LoVo (cell line): ENCODE measurements around the gene AGTRAP.

Source experiments
- DNase-seq: peaks from one replicate; pipeline ENCODE4 v3.0.0-alpha.2; 2016; ENCODE audit warnings: low spot score

Gene AGTRAP, protein sequence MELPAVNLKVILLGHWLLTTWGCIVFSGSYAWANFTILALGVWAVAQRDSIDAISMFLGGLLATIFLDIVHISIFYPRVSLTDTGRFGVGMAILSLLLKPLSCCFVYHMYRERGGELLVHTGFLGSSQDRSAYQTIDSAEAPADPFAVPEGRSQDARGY

DNA sequence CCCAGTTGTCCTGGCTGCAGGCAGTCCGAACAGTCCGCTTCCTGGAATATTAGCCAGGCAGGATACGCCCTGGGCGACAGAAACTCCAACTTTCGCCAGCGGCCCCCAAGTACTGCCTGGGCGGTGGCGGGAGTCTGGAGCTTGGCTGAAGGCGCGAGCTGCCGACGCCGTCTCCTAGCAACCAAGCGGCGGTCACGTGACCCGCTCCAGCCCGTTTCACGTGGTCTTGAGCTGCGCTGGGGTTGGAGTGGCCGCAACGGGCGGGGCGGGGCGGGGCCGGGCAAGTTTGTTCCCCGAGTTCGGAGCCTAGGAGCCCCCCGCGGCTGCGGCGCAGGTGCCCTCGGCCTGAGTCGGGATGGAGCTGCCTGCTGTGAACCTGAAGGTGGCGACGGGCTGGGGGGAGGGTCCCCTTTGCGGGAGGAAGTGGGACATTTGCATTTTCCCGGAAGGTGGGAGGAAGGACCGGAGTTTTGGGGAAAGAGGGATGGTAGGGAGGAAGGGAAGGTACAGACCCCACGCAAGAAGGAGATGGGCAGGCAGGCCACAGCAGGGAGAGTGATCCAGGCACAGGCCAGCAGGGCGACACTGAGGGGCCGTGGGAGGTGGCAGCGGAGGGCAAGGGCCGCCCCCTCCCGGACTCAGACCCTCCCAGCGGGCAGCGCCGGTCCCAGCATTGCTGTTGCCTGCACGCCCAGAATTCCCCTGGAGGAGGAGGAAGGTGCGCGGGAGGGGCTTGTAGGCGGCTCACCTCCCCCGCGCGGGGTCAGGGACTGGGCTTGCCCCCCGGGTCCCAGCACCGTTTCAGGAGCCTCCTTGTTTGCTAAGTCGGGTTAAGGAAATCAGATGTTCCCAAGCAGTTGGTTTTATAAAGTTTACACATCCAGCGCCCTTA, at the start of gene AGTRAP:
TSS of gene AGTRAP (plus strand) at position 283 of the 892 bp plus-strand sequence. CDS start at position 356, 73 bp downstream.
- DNase-seq, result peak; percentile 91

DNA sequence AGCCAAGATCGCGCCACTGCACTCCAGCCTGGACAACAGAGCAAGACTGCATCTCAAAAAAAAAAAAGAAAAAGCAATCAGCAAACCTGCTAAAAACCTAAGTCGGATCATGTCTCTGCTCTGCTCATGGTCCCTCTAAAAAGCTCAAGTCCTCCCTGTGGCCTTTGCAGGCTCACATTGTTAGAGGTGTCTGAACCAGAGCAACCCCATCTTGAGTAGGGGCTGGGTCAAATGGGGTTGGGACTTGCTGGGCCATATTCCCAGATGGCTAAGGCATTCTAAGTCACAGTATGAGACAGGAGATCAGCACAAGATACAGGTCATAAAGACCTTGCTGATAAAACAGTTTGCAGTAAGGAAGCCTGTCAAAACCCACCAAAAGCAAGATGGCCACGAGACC, 47.4 kb upstream of the AGTRAP start:
- no peak for DNase-seq

DNA sequence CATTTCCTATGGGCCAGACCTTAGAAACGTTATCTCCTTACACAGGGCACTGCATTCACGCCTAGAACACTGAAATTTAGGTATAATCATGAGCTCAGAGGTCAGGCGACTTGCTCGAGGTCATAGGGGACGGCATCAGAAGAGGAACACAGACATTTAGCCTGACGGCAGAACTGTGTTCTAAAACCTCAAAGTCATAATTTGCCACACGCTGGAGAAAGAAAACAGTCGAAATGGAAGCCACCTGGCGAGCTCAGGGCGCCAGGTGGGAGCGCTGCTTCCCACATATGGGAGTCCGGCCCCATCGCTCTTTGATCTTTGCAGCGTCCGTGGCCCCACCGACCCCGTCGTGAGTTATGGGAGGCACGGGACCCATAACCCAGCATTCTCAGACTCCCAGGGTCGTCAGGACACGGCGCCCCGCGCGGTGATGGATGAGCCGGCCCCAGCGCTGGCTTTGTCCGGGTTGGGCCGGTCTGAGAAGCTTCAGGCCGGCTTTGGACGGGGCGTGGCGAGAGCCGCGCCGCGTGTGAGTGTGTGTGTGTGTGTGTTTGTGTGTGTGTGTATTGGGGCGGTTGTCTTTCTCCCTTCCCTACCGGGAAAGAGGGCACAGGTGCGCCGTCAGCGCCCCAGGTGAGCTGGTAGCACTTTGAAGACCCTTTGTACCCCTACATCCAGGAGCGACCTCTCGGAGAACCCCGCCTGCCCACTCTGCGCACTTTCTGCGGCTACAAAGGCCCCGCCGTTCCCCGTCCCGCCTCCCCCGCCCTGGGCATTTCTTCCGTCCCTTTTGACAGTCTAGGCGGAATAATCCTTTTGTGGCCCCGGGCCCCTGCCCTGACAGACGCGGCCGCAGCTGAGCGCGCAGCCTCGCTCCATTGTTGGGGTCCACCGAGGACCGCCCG, 45.3 kb upstream of the AGTRAP start:
- no peak for DNase-seq

DNA sequence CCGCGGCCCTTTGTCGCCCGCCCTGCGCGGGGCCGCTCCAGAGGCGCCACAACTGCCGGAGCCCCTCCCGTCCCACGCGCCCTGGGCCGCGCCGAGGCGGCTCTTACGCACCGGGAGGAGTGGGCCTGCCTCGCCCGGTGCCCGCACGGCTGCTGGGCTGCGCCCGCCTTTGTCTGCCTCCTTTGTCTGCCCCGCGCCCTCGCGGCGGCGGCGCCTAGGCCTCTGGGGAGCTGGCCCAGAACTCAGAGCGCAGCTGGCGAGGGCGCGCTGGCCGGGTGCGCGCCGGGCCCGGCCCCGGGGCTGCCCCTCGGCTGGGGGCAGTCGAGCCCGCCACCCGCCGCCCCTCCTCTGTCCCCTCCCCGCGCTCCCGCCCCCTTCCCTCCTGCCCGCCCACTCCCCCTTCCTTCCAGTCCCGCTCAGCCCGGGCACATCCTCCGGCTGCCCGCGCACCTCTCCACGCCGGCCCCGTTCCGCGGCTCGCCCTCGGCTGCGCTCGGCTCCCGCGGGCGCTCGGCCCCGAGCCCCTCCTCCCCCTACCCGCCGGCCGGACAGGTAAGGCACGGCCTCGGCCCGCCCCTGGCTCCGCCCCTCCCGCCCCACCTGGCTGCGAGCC, 44.5 kb upstream of the AGTRAP start, which contains the start of gene DRAXIN:
TSS of gene DRAXIN (plus strand) at position 409 of the 613 bp plus-strand sequence. CDS start 14,549 bp downstream, outside the sequence.
- DNase-seq, result no peak

DNA sequence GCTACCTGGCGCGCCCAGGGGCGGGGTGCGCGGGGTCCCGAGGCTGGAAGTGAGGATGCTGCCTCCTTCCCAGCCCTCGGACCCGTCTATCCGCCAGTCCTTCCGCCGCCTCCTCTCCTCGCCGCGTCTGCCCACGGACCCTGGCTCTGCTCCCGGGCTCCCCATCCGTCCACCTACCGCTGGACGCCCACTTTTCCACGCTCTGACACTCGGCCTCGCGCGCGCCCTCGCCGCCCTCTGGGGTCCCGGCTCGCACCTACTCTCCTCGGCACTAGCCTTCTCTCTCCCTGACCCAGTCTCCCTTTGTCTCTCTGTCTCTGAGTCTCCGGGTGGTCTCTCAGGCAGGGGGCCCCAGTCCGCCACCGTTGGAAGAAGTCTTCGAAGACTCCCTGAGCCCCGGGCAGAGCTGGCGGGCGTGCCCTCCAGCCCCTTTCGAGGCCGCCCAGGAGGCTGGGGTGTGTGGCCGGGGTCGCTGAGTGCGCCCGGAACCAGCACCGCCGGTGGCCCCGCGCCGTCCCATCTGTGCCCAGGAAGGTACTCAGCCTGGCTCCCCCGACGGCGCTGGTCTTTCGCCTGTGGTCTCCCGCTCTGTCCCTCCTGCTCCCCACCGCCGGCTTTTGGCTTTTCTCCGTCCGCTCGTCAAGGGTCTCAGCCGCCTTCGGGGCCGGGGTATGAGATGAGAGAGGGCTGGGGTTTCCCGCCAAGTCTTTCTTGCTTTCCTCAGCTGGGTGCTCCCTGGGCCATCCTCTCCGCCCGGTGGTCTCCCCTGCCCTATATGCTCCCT, 43.8 kb upstream of the AGTRAP start:
- DNase-seq, result no peak

DNA sequence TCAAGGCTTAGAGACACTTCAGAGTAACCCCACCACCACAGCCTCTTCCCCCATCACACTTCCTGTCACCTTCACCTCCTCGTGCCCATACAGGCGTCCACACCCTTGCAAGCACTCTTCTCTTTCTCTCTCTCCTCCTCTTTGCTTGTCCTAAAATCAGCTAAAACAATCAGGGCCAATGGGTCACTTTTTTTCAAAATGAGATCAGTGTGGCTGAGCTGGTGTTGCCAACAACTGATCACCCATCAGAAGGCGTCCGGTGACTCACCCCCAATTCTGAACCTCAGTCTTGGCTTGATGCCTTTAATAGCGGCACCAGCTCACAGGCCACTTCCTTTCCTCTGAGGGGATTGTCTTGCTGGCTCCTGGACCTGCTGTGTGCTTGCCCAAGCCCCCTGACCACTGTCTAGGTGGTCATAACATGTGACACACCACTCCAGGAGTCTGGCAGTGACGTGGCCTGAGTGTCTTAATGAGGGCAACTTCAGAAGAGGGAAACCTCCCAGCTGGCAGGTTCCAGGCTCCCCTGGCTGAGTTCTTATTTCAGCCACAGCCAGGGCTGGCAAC, 42.8 kb upstream of the AGTRAP start:
- DNase-seq, result peak; percentile 59

DNA sequence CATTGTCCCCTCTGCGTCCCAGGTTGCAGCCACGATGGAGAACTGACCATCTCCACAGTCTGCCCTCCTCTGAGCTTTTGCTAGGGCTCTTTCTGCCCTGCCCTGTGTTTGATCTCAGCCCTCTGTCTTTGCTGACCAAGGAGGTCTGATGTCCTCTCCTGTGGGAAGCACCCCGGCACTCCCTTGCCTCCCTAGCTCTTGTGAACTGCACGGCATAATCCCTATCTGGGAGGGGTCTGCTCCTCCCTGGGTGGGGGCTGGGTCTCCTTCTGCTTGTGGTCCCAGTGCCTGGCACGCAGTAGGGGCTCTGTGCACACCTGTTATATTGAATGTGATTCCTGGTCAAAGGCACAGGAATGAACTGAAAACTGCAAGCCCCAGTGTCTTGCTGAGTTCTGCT, 42.0 kb upstream of the AGTRAP start:
- DNase-seq, result no peak

DNA sequence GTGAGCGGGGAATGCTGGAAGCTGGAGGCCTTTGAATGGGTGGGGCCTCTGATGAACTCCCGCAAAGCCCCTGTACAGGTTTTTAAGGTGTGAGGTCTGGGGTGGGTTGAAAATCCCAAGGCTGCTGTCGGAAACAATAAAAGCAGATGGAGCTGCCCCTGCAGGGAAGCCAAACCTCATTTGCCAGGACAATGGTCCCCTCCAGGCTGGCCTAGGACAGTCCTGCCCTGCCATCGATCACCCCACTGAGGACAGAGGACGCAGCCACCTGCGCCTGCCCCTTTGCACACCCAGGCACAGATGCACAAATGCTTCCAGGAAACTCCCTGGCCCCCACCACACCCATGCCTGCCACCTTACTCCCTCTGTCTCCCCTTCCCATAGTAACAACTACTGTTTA, 40.1 kb upstream of the AGTRAP start:
- DNase-seq, result no peak

DNA sequence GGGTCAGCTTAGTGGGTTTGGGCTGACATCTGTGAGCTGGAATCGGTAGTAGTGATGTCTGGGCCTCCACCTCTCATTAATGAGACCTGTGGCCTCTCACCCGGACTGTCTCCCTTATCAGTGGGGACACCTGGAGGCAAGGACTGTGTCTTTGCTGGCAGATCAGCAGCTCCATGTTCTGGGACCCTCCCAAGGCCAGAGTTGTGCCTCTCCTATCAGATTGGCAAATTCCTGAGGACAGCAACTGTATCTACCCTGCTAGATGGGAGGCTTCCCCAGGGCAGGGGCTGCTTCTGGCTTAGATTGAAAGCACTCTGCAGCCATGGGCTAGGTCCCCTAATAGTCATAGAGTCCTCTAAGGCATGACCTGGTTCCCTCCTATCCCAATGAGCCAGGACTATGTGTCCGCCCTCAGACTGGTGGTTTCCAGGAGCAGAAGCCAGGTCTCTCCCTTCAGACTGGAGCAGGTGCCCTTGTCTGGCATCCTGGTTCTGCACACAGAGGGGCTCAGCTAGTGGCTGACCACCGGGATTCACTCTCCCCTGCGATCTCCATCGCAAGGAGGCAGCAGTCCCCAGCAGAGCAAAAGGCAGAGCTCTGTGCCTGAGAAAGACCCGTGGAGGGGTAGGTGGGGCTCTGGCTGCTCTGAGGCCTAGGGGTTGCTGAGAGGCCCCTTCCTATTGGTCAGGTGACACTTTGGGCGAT, 38.6 kb upstream of the AGTRAP start:
- no peak for DNase-seq

DNA sequence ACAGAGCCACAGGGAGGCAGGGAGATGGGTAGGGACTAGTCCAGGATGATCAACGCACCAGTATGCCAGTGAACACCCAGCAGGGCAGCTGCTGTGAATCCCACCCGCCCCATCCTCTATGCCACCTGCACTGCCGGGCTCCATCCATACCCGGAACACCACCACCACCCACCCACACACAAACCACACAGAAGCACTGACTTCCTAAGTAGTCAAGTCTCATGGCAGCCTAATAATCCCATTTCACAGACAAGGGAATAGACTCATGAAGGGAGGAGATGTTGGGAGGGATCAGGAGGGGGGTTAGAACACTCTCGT, 38.1 kb upstream of the AGTRAP start:
- DNase-seq, result no peak

DNA sequence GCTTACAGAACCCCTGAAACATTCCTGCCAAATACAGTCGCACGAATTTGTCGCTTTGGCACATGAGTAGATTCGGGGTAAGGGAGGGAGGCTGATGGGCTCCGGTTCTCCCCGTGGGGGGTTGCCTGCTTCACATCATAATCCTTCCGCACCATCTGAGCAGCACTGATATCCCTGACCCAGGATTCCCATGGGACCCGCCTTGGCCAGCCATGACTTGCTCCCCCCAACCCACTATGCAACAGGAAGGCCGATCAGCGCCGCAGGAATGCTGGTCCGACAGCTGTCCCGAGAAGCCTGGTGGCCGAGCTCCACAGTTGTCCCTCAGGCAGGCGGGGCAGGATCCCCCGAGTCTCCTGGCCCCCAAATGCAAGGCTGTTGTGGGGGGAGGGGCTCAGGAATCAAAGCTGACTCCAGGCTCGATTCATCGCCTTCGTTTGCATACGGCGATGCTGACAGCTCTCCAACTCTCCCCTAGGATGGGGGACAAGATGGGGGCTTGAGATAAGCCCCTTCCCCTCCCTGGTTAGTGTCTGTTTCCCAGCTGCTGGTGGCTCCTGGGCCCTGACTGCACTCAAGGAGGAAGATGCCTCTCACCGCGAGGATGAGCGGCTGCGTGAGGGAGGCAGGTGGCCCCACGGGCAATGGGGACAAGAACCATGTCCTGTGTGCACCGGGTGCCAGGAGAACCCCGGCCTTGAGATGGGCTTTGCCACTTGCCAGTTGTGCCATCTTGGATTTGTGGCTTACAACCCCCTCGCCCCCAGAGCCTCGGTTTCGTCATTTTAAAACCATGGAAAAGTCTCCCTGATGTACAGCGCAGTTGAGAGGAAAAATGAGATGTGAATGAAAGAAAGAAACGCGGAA, 35.1 kb upstream of the AGTRAP start:
- no peak for DNase-seq

DNA sequence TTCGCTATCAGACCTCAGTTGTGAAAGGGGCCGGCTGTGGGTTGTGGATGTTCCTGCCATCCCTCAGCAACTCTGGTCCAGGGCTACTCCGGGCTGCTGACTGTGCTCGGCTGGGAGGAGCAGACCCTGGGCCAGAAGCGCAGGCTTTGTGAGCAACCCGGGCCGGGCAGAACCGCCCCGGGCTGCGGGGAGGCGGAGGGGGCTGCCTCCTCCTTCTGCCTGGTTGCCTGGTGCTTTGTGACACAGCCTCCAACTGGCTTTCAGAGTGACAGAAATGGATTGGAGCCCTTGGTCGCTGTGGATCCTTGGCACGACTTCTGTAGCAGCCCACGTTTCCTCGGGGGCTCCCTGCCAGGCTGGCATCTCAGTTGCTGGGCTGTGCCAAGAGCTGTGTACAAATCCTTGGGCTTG, 34.4 kb upstream of the AGTRAP start:
- no peak for DNase-seq

DNA sequence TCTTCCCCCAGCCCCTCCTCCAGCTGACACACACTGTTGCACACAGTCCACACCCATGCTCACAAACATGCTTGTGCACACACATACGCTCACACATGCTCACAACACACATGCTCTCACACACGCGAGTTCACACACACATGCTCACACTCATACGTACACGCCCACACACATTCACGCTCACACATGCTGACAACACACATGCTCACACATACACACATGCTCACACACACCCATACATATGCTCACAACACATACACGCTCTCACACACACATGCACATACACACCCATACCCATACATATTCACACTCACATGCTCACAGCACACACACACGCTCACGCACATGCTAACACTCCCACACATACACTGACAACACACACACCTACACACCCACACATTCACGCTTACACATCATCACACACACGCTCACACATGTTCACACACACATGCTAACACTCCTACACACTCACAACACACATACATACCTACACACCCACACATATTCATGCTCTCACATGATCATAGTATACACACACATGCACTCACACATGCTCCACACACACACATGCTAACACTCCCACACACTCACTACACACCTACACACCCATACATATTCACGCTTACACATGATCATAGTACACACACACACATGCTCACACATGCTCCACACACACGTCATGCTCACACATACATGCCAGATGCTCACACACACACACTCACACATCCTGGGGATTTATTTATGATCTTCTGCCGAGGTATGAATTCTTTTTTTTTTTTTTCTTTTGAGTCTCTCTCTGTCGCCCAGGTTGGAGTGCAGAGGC, 33.7 kb upstream of the AGTRAP start:
- no peak for DNase-seq

DNA sequence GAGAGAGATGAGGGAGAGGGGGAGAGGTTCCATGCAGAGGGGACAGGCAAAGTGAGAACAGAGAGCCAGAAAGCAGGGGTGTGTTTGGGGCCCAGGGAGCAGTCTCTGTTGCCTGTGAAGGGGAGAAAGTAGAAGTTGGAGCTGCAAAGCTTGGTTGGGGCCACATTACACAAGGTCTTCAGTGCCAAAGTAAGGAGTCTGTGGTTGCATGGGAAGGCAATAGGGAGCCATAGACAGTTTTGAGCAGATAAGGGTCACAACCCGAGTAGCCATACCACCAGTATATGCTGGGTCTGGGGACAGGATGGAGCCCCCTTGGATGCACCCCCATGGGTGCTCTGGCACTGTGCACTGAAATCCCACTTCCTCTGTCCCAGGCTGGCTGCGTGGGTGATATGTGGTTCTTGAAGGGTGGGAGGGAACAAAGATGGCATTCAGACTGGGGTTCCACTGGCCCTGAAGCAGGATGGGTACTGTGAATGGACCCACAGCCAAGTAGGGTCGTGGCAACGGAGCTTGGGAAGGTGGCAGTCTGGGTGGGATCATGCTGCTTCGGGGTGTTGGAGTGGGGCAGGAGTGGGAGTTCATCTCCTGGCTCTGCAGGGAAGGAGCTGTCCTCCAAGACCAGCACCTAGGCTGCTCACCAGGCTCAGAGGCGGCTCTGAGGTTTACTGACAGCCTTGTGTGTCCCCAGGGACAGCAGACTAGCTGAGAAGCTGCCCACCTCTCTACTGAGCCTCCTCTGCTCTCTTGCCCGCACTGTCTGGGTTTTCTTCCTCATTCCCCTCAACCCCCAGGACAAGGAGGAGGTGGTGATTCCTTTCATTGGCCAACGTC, 32.4 kb upstream of the AGTRAP start:
- no peak for DNase-seq

DNA sequence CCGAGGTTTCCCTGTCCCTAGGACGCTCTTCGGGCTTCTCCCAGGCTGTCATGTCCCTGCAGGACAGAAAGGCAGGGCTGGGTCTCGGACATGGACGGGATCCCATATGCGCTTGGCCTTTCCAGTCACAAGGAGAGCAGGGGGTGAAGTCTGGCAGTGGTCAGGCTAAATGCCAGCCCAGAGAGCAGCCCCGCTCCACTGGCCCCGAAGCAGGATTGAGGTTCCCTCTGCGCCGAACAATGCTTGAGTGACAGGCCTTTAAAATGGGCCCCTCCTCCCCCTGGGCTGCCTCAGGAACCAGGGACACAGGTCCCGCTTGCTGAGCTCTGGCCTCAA, 31.8 kb upstream of the AGTRAP start:
- DNase-seq, result no peak

DNA sequence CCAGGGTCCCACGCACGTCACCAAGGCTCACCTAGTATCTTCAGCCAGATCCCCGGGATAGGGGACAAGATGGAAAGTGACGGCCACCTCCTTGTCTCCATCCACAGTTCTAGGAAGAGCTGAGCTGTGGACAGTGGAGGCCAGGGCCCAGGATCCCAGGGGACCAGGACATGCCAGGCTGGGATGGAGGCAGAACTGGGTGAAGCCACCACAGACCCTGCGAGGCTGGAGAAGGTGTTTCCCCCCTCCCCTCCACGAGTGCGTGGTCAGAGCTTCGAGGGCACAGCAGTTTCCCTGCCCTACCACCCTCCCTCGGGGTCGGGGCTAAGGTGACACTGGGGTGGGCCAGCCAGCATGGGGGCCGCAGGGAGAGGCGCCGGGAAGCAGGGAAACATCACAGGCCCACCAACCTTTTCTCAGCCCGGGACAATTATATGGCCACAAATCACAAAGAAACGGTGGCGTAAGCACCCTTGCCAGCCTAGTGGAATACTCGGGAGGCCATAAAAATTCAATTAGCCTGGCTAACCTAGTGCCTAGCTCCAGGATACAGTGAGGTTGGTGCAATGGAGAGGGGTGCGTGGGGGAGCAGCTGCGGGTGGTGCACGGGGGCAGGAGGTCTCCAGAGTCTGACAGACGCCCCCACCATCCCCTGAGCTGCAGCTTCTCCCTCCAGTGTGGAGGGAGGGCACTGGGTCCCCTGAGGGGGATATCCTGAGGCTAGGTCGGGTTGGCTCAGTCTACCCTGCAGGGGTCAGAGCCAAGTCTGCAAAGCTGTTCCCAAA, 31.1 kb upstream of the AGTRAP start:
- DNase-seq, result no peak

DNA sequence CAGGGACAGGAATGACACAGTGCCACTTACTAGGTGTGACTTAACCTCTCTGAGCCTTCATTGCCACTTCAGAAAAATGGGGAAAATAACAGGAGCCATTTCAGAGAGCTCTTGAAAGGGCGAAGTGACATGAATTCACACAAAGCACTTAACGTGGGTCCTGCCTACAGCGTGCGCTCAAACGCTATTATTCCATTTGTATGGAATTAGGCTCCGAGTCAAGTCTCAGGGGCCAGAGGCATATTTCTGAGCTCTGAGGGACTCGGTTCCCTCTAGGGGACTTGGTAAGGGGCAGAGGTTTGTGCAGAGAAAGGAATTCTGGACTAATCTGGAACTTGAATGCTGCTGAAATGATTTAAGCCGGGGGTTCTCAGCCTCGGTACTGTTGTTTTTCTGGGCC, 30.3 kb upstream of the AGTRAP start:
- no peak for DNase-seq
